ENCODE data around the gene TTC12. TPM values are rescaled to one million over a fixed set of nuclear protein-coding genes. Genes with fewer than 3 reads are reported as not detected.

The TTC12 gene
- total RNA-seq, 2 donors from 2014 or later = 21.6 TPM

- DNase-seq (ENCODE audit: low spot score) = no peak
- Histone ChIP-seq H3K27ac (no peak overlapping the region), H3K27me3 (replicated peaks; ENCODE audit: insufficient read depth) (no peaks in the 10 kb centered on the region), H3K9me3 (no peaks in the 10 kb centered on the region), H3K4me3 (no peak overlapping the region), H3K36me3 (no peaks in the 10 kb centered on the region), H3K4me1 (replicated peaks) (no peaks in the 10 kb centered on the region)
- no peak for TF ChIP-seq CTCF (IDR thresholded peaks at IDR 0.05)
- no peak for TF ChIP-seq POLR2A (IDR thresholded peaks at IDR 0.05)
- TF ChIP-seq POLR2AphosphoS5 (IDR thresholded peaks at IDR 0.05) = no peak
- 92% methylated on average over 21 of the region's 21 CpGs for WGBS
- intact Hi-C loops (cut with DNase I) = no loop called here
Measured at GRCh38 chr11:113410414-113411135, 96.2 kb downstream of the TTC12 start.

GRCh38 chr11:113411536-113411935, 97.2 kb downstream of the TTC12 start:
- Histone ChIP-seq H3K4me1 (replicated peaks) (no peaks in the 10 kb centered on the region), H3K27ac (no peak overlapping the region), H3K4me3 (no peak overlapping the region), H3K9me3 (no peaks in the 10 kb centered on the region), H3K27me3 (replicated peaks; ENCODE audit: insufficient read depth) (no peaks in the 10 kb centered on the region), H3K36me3 (no peaks in the 10 kb centered on the region)
- TF ChIP-seq CTCF (IDR thresholded peaks at IDR 0.05) = no peak
- no peak for TF ChIP-seq POLR2AphosphoS5 (IDR thresholded peaks at IDR 0.05)
- TF ChIP-seq POLR2A (IDR thresholded peaks at IDR 0.05) = no peak
- 91% methylated on average over 3 of the region's 3 CpGs for WGBS
- no peak for DNase-seq (ENCODE audit: low spot score)
- intact Hi-C loops (cut with DNase I) = no loop called here

GRCh38 chr11:113412675-113413074, 98.3 kb downstream of the TTC12 start:
- Histone ChIP-seq H3K4me1 (replicated peaks) (no peaks in the 10 kb centered on the region), H3K36me3 (no peaks in the 10 kb centered on the region), H3K27me3 (replicated peaks; ENCODE audit: insufficient read depth) (no peaks in the 10 kb centered on the region), H3K27ac (no peak overlapping the region), H3K4me3 (no peak overlapping the region), H3K9me3 (no peaks in the 10 kb centered on the region)
- intact Hi-C loops (cut with DNase I) = no loop called here
- 87% methylated on average over 9 of the region's 9 CpGs for WGBS
- TF ChIP-seq POLR2A (IDR thresholded peaks at IDR 0.05) = no peak
- TF ChIP-seq POLR2AphosphoS5 (IDR thresholded peaks at IDR 0.05) = no peak
- TF ChIP-seq CTCF (IDR thresholded peaks at IDR 0.05) = no peak
- no peak for DNase-seq (ENCODE audit: low spot score)

- TF ChIP-seq CTCF (IDR thresholded peaks at IDR 0.05) = no peak
- no peak for TF ChIP-seq POLR2AphosphoS5 (IDR thresholded peaks at IDR 0.05)
- no peak for TF ChIP-seq POLR2A (IDR thresholded peaks at IDR 0.05)
- no peaks in the 10 kb centered on the region for H3K4me1 ChIP-seq (replicated peaks)
- 95% methylated on average over 16 of the region's 16 CpGs for WGBS
Measured at GRCh38 chr11:113415343-113415742, 101.0 kb downstream of the TTC12 start.

More at GRCh38 chr11:113415343-113415742, 101.0 kb downstream of the TTC12 start:
- no peaks in the 10 kb centered on the region for H3K27me3 ChIP-seq (replicated peaks; ENCODE audit: insufficient read depth)
- H3K4me3 ChIP-seq = no peak overlapping the region
- intact Hi-C loops (cut with DNase I) = no loop called here
- H3K27ac ChIP-seq = no peak overlapping the region
- no peaks in the 10 kb centered on the region for H3K9me3 ChIP-seq
- H3K36me3 ChIP-seq = no peaks in the 10 kb centered on the region
- DNase-seq (ENCODE audit: low spot score) = no peak

Other genes with a start within 250 kb of the TTC12 start
- 1 to 10 TPM in 1 of 2 donors, under 1 TPM in 1; 0.97 to 2.4 TPM for gene ANKK1, start 73.2 kb downstream of the TTC12 start, total RNA-seq
- gene DRD2, start 160.8 kb downstream of the TTC12 start, total RNA-seq = 1 to 10 TPM in 1 of 2 donors, under 1 TPM in 1; 0.68 to 2.4 TPM

Data from prostate gland (tissue), 2 donors.